Measurements from ENCODE around the gene GNPAT. TPM values are rescaled to one million over a fixed set of nuclear protein-coding genes. Genes with fewer than 3 reads are reported as not detected.

GNPAT gene
- total and polyA plus RNA-seq, 2 of the 8 experiments (the other 6 are each of a cell fraction or from before 2014, with no cell fraction given), result 22.9 to 47.4 TPM

- no peak overlapping the region for H2AK5ac ChIP-seq (ENCODE audit: low read depth, low read length)
- no peaks in the 10 kb centered on the region for H3K27me3 ChIP-seq (replicated peaks in 1 of 4; ENCODE audit: control insufficient read depth in 3 of 4, extremely low read depth in 1 of 4, insufficient read depth in 3 of 4, low read length in 3 of 4)
- WGBS, 2 experiments (ENCODE audit: extremely low coverage in 1 of 2, insufficient coverage in 1 of 2, insufficient read length in 1 of 2, insufficient replicate concordance in 2 of 2, low coverage in 1 of 2, low lambda C conversion rate in 2 of 2, missing lambda C conversion rate in 1 of 2), result 85% methylated on average over 3 of the region's 3 CpGs; no CpG with 5 or more reads in 1 of the 2 experiments
- no peak overlapping the region for H3K9ac ChIP-seq (replicated peaks in 1 of 4; ENCODE audit: extremely low read depth in 1 of 4, low read depth in 3 of 4, low read length in 3 of 4)
- H2BK5ac ChIP-seq (ENCODE audit: low read depth, low read length), result no peak overlapping the region
- H3K9me3 ChIP-seq (ENCODE audit: insufficient read depth in 2 of 2, low read depth in 1 of 2, low read length in 1 of 2), result no peaks in the 10 kb centered on the region
- no peak overlapping the region for H3K4me3 ChIP-seq (ENCODE audit: extremely low read depth in 1 of 4, insufficient read depth in 2 of 4, low read depth in 3 of 4, low read length in 4 of 4)
- H2BK20ac ChIP-seq (ENCODE audit: low read length), result no peak overlapping the region
- no peak overlapping the region for H3K4me2 ChIP-seq (ENCODE audit: insufficient read depth in 1 of 2, low read depth in 2 of 2, low read length in 2 of 2)
- no peak for DNase-seq (ENCODE audit: low read depth in 1 of 2, low spot score in 2 of 2)
- H4K5ac ChIP-seq (ENCODE audit: insufficient read length, low read depth, low read length), result no peak overlapping the region
- POLR2A ChIA-PET (ENCODE audit: partially characterized antibody), result interaction anchor here (0.8 kb wide), 1 partner anchor 66 kb away, joined by 5 read pairs; no protein-coding TSS in a partner anchor
- H2BK120ac ChIP-seq (replicated peaks; ENCODE audit: low read depth, low read length), result no peak overlapping the region
- peaks cover 0 to 17% of the 10 kb centered on the region in 2 experiments; a peak in 2 of 4 replicates for H3K79me2 ChIP-seq (ENCODE audit: control insufficient read depth in 1 of 2, insufficient read depth in 2 of 2, low read length in 2 of 2)
- no peak overlapping the region for H3K4ac ChIP-seq (replicated peaks; ENCODE audit: insufficient read length, low read depth, low read length)
- no peak overlapping the region for H4K8ac ChIP-seq (ENCODE audit: extremely low read depth, insufficient read depth, low read length)
- no peak overlapping the region for H4K91ac ChIP-seq (replicated peaks; ENCODE audit: insufficient read length, low read length)
- no peak overlapping the region for H2BK12ac ChIP-seq (ENCODE audit: low read depth, low read length)
- FAIRE-seq, result no peak
- H2BK15ac ChIP-seq (ENCODE audit: low read length), result no peak overlapping the region
- no peak overlapping the region for H3K18ac ChIP-seq (ENCODE audit: extremely low read depth, low read length)
- H3K4me1 ChIP-seq (replicated peaks in 1 of 4; ENCODE audit: control insufficient read depth in 3 of 4, insufficient read depth in 4 of 4, low read length in 3 of 4), result no peaks in the 10 kb centered on the region
- no peak overlapping the region for H3K27ac ChIP-seq (ENCODE audit: low read depth, low read length)
- no peaks in the 10 kb centered on the region for H4K20me1 ChIP-seq (replicated peaks in 1 of 2; ENCODE audit: control insufficient read depth in 1 of 2, insufficient read depth in 2 of 2, low read length in 2 of 2)
- no peaks in the 10 kb centered on the region for H3K79me1 ChIP-seq (ENCODE audit: low read depth, low read length)
- H3K36me3 ChIP-seq (ENCODE audit: control insufficient read depth in 2 of 4, insufficient read depth in 4 of 4, low read length in 3 of 4), result peaks cover 0 to 9% (median 3%) of the 10 kb centered on the region in 4 experiments; a peak in 7 of 8 replicates
- CTCF ChIA-PET (ENCODE audit: partially characterized antibody), result no interaction called here
- no peak overlapping the region for H3K14ac ChIP-seq (ENCODE audit: insufficient read length)
- no peak overlapping the region for H3K56ac ChIP-seq (replicated peaks; ENCODE audit: insufficient read length, low read depth, low read length)
- no peak overlapping the region for H3K23ac ChIP-seq (ENCODE audit: insufficient read length)
- no peaks in the 10 kb centered on the region for H3K23me2 ChIP-seq (ENCODE audit: low read depth, low read length)
- no peak overlapping the region for H2AFZ ChIP-seq (ENCODE audit: low read length)
- TF ChIP-seq SP1 (IDR thresholded peaks at IDR 0.05; ENCODE audit: low read depth, low read length) (no peak), RXRA (IDR thresholded peaks at IDR 0.05; ENCODE audit: insufficient read depth, low read depth, low read length) (no peak), SUZ12 (IDR thresholded peaks at IDR 0.05; ENCODE audit: low read length) (no peak), RFX5 (IDR thresholded peaks at IDR 0.05; ENCODE audit: borderline replicate concordance, low read depth, low read length) (no peak)
These were observed 11.3 kb downstream of the GNPAT start for GRCh38 chr1:231252336-231252735.
